ENCODE measurements around the gene KRT31. TPM values are rescaled to one million over a fixed set of nuclear protein-coding genes. Genes with fewer than 3 reads are reported as not detected.

Gene KRT31
- total RNA-seq, 4 donors from 2014 or later: not detected

- H3K4me3 ChIP-seq: no peak overlapping the region
- TF ChIP-seq EP300 (IDR thresholded peaks at IDR 0.05): no peak
- TF ChIP-seq POLR2A (IDR thresholded peaks at IDR 0.05; ENCODE audit: low read depth): no peak
- TF ChIP-seq CTCF (IDR thresholded peaks at IDR 0.05): no peak
- TF ChIP-seq POLR2AphosphoS5 (IDR thresholded peaks at IDR 0.05): no peak
- H3K36me3 ChIP-seq: no peaks in the 10 kb centered on the region
- H3K4me1 ChIP-seq: peaks cover 0 to 11% (median 7%) of the 10 kb centered on the region in 4 donors
- H3K27ac ChIP-seq (replicated peaks in 1 of 4): no peak overlapping the region
- intact Hi-C loops (cut with DNase I): no loop called here
- no peak for DNase-seq (ENCODE audit: extremely low spot score)
- H3K9me3 ChIP-seq: no peaks in the 10 kb centered on the region
- H3K27me3 ChIP-seq: no peaks in the 10 kb centered on the region
- 94% methylated on average over 15 of the region's 20 CpGs for WGBS
These were observed 13.8 kb upstream of the KRT31 start for GRCh38 chr17:41411072-41411840.

- DNase-seq (ENCODE audit: extremely low spot score): no peak
- TF ChIP-seq EP300 (IDR thresholded peaks at IDR 0.05) (no peak), CTCF (IDR thresholded peaks at IDR 0.05) (no peak), POLR2AphosphoS5 (IDR thresholded peaks at IDR 0.05) (no peak), POLR2A (IDR thresholded peaks at IDR 0.05; ENCODE audit: low read depth) (no peak)
- intact Hi-C loops (cut with DNase I): no loop called here
- Histone ChIP-seq H3K27me3 (no peaks in the 10 kb centered on the region), H3K27ac (replicated peaks in 1 of 4) (no peak overlapping the region), H3K4me3 (no peak overlapping the region), H3K9me3 (no peaks in the 10 kb centered on the region), H3K36me3 (no peaks in the 10 kb centered on the region), H3K4me1 (peaks cover 0 to 30% (median 24%) of the 10 kb centered on the region in 4 donors)
- 92% methylated on average over 10 of the region's 10 CpGs for WGBS
These were observed 9.8 kb upstream of the KRT31 start for GRCh38 chr17:41407226-41407625.

- intact Hi-C loops (cut with DNase I): no loop called here
- H3K27me3 ChIP-seq: no peaks in the 10 kb centered on the region
- no peak overlapping the region for H3K4me3 ChIP-seq
- WGBS: 72% methylated on average over 5 of the region's 5 CpGs
- peaks cover 0 to 36% (median 32%) of the 10 kb centered on the region in 4 donors for H3K4me1 ChIP-seq
- no peaks in the 10 kb centered on the region for H3K36me3 ChIP-seq
- TF ChIP-seq POLR2AphosphoS5 (IDR thresholded peaks at IDR 0.05) (no peak), CTCF (IDR thresholded peaks at IDR 0.05) (no peak), POLR2A (IDR thresholded peaks at IDR 0.05; ENCODE audit: low read depth) (no peak), EP300 (IDR thresholded peaks at IDR 0.05) (no peak)
- DNase-seq (ENCODE audit: extremely low spot score): no peak
- H3K9me3 ChIP-seq: no peaks in the 10 kb centered on the region
- H3K27ac ChIP-seq (replicated peaks in 1 of 4): no peak overlapping the region
These were observed 8.8 kb upstream of the KRT31 start for GRCh38 chr17:41406205-41406604.

GRCh38 chr17:41404024-41404671 is 6.7 kb upstream of the KRT31 start:
- peaks cover 0 to 36% (median 32%) of the 10 kb centered on the region in 4 donors for H3K4me1 ChIP-seq
- H3K36me3 ChIP-seq: no peaks in the 10 kb centered on the region
- TF ChIP-seq POLR2A (IDR thresholded peaks at IDR 0.05; ENCODE audit: low read depth) (no peak), POLR2AphosphoS5 (IDR thresholded peaks at IDR 0.05) (peak; percentile 21 to 33)
- H3K27ac ChIP-seq (replicated peaks in 1 of 4): peak overlapping the region in 3 of 4 donors; percentile 28 to 71 (median 68)
- no peaks in the 10 kb centered on the region for H3K9me3 ChIP-seq
- no peaks in the 10 kb centered on the region for H3K27me3 ChIP-seq
- no peak overlapping the region for H3K4me3 ChIP-seq
- intact Hi-C loops (cut with DNase I): no loop called here
- DNase-seq (ENCODE audit: extremely low spot score): no peak
- WGBS: 41% methylated on average over 6 of the region's 7 CpGs

GRCh38 chr17:41403404-41404023 is 6.1 kb upstream of the KRT31 start:
- no peaks in the 10 kb centered on the region for H3K36me3 ChIP-seq
- no peaks in the 10 kb centered on the region for H3K9me3 ChIP-seq
- peaks cover 0 to 36% (median 32%) of the 10 kb centered on the region in 4 donors for H3K4me1 ChIP-seq
- H3K27me3 ChIP-seq: no peaks in the 10 kb centered on the region
- no peak for DNase-seq (ENCODE audit: extremely low spot score)
- no peak overlapping the region for H3K4me3 ChIP-seq
- peak overlapping the region; percentile 28 to 71 (median 54) for H3K27ac ChIP-seq (replicated peaks in 1 of 4)
- intact Hi-C loops (cut with DNase I): no loop called here
- TF ChIP-seq POLR2AphosphoS5 (IDR thresholded peaks at IDR 0.05) (no peak), CTCF (IDR thresholded peaks at IDR 0.05) (no peak)
- 65% methylated on average over 4 of the region's 4 CpGs for WGBS

Data from esophagus muscularis mucosa (tissue), 4 donors.